ENCODE measurements around the gene MDFI.

- TF ChIP-seq CTCF (IDR thresholded peaks at IDR 0.05 in 4 of 5, conservative IDR thresholded peaks at IDR 0.05 in 1 of 5) (no peak), POLR2A (IDR thresholded peaks at IDR 0.05) (no peak)
These were observed 30.7 kb downstream of the MDFI start for GRCh38 chr6:41668968-41669367.
